HG03139 (cell line): ENCODE data around the gene RNF145.
"Not testable (repeated sequence)": the region's sequence is repeated elsewhere in the genome, so short reads cannot be mapped to it uniquely, and the experiment has no call there.

Experiments
- ATAC-seq: cut with Tn5 transposase; IDR thresholded peaks from one replicate; pipeline ENCODE4 v1.9.1; 2021; ENCODE audit not compliant: unreplicated experiment

The RNF145 gene

DNA sequence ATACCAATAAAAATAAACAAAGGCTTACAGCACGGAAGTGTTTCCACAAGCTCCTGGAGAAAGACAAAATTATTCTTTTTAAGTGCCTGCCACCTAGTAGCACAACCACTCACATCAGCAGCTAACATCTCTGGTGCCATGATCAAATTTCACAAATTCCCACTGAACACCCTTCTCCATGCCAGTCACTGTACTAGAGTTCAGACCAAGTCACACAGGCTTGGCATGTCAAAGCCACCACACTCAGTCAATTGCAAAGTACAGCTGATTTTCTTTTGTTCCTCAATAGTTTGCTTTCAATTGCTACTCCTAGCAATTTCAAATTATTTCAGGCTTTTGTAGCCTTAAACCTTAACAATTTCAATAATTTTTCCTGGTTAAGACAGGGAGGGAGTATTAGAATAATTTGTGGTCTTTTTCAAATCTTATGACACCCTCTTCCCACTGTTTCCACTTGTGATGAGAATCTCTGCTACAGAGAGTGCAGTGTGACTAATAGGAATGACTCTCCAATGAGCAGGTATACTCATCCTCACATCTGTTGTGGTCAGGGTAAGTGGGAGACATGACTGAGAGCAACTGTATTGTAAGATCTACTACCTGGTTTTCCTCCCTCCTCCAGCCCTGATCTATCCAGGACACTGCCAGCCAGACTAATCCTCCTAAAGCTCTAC is 46.2 kb downstream of the RNF145 start:
- ATAC-seq: no peak

- no peak for ATAC-seq
Measured at GRCh38 chr5:159161361-159162214, 47.8 kb downstream of the RNF145 start.

- ATAC-seq: not testable (repeated sequence)
Measured at GRCh38 chr5:159158553-159159091, 50.7 kb downstream of the RNF145 start.

- ATAC-seq: no peak
Measured at GRCh38 chr5:159157552-159157951, 51.8 kb downstream of the RNF145 start.

- no peak for ATAC-seq
Measured at GRCh38 chr5:159156426-159157238, 52.7 kb downstream of the RNF145 start.

DNA sequence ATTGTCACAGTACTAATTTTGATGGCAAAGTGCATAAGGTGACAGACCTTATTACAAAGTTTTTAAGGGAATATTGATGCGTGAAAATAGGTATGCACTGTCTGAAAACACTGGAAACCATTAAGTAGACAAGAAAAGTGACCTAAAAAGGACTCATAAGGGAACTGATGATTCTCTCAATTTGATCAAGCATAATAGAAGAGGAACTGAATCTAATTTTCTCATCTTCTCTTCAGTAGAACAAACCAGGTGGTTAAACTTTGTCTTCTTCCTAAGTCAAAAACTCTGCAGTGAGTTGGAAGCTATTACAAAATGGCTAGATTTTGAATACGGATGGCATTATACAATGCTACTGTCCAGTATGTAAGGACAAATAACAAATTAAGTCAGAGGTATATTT is 53.4 kb downstream of the RNF145 start:
- no peak for ATAC-seq

DNA sequence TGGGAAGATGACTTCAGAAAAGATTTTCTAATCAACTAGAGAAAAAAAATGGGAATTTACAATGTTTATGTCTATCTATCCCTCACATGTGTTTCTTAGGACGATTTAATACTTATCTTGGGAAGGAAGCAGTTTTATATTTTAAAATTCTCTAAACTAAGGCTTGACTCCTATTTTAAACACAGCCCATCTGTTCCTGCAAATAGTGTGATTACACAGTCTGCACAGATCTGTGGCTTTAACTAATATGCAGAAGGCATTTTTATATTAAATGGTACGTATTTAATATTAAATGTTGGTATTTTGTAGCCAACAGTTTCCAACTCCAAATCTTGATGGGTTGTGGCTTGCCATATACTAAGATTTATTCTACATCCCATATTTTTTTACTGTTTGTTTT is 56.5 kb downstream of the RNF145 start:
- ATAC-seq: no peak

DNA sequence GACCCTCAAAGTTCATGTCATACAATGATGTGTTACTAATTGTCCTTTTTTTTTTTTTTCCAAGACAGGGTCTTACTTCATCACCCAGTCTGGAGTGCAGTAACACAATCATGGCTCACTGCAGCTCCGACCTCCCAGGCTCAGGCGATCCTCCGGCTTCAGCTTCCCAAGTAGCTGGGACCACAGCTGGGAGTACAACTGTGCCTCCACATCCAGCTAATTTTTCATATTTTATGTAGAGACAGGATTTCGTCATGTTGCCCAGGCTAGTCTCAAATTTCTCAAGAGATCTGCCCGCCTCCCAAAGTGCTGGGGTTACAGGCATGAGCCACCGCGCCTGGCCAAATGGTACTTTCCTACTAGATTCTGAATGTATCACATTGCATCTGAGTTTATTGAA is 60.3 kb downstream of the RNF145 start:
- no peak for ATAC-seq

- ATAC-seq: no peak
Measured at GRCh38 chr5:159147976-159148375, 61.4 kb downstream of the RNF145 start.

DNA sequence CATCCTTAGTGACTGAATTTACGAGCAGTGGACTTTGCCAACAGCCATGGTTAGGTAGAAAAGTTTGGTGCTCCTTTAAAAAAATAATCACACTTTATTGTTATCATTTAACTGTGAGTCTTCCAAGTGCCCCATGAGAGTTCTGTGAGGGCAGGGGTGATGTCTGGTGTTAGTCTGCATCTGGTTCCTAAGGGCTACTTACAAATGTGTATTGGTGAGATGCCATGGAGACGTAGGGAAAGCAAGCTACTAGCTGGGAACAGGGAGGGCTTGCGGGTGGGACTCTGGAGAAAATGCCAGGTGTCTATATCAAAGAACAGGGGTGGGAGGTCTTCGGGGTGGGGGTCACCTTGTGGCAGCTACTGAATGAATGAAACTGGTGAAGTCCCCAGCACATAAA is 62.5 kb downstream of the RNF145 start:
- ATAC-seq: no peak

- not testable (repeated sequence) for ATAC-seq
Measured at GRCh38 chr5:159145160-159145559, 64.2 kb downstream of the RNF145 start.

DNA sequence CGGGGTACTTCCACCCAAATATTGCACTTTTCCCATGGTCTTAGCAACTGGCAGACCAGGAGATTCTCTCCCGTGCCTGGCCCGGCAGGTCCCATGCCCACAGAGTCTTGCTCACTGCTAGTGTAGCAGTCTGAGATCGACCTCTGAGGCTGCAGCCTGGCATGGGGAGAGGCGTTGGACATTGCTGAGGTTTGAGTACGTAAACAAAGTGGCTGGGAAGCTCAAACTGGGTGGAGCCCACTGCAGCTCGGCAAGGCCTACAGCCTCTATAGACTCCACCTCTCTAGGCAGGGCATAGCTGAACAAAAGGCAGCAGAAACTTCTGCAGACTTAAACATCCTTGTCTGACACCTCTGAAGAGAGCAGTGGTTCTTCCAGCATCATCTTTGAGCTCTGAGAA is 69.6 kb downstream of the RNF145 start:
- ATAC-seq: no peak

GRCh38 chr5:159135896-159136531 is 73.3 kb downstream of the RNF145 start:
- ATAC-seq: no peak

- no peak for ATAC-seq
Measured at GRCh38 chr5:159133041-159133741, 76.2 kb downstream of the RNF145 start.

DNA sequence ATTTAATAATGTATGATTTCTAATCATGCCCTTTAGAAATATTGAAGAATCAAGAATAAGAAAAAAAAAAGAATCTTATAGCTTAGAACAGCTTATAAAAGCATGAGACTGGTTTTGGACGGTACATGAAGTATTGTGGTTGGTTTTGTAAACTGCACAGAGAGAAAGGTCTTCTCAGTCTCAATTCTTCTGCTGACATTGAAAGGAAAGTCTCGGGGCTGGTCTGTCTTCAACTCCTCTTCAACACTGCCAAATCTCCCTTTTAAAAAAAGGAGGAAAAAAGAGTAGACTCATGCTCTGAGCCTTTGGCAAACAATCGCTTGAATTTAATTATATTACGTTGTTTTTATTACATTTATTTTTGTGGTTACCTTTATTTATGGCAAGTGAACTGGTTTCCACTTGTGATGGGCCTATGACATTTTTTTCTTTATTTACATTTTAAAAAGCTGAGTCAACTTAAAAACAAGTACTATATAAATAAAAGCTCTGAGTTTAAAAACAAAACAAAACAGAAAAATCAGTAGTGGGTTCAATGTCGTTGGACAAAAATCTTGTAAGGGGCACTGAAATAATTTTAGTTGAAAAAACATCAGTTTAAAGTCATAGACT is 76.8 kb downstream of the RNF145 start:
- ATAC-seq: no peak

DNA sequence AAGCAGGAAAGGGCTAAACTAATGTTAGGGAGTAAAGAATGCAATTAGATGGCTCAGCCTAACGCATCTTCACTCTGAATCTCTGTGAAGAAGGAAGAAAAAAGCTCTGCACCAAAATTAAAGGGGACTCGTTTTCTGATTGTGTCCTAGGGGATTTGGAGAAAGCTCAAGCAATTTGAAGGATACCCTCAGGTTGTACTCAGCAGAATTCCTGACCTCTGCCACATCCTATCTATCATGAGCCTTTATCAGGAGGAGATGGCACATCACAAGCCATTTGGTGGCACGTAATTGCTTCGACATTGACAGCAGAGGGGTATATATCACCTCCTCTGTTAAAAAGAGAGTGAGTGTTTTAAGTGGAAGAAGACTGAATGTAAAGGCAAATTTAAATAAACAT is 77.4 kb downstream of the RNF145 start:
- no peak for ATAC-seq

DNA sequence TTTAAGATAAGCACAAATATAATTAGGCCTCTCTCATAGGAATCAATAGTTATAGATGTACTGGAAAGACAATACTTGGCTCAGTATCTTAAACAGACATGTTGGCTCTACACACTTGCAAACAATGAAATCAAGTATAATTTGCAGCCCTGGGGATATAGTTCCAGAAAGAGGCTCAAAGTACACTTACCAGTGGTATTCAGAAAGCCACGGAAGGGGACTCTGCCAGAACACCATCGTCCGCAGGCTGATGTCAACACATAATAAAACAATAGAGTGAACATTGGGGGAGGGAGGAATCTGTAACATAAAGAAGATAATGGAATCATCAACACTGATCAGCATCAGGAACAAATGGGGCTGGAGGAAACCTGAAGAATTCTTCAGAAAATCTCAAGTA is 78.5 kb downstream of the RNF145 start:
- ATAC-seq: no peak

DNA sequence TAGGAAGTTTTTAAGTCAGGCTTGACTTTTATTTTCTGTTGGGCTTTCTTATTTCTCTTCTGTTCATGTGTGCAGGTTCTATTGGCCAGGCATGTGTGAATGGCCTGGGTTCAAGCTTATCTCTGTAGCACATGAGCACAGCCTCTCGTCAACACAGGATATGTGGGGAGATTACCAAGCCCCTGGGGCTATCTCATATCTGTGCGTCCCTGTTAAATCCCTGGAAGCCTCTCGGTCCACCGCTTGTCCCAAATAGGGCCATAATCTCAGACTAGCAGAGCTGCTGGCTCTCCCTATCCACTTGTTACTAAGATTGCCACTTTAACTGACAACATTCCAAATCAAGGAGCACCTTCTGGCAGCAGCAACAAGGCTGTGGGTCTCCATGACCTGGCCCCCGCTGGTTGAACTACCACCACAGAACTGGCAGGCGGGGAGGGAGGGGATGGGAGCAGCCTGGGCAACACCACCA is 81.2 kb downstream of the RNF145 start:
- no peak for ATAC-seq

DNA sequence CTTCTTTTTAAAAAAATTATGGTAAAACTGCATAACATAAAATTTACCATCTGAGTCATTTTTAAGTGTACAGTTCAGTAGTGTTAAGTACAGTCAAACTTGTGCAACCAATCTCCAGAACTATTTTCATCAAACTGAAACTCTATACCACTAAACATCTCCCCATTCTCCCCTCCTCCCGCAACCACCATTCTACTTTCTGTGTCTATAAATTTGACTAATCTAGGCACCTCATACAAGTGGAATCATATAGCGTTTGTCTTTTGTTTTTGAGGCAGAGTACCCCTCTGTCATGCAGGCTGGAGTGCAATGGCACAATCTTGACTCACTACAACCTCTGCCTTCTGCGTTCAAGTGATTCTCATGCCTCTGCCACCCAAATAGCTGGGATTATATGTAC is 85.7 kb downstream of the RNF145 start:
- ATAC-seq: no peak

DNA sequence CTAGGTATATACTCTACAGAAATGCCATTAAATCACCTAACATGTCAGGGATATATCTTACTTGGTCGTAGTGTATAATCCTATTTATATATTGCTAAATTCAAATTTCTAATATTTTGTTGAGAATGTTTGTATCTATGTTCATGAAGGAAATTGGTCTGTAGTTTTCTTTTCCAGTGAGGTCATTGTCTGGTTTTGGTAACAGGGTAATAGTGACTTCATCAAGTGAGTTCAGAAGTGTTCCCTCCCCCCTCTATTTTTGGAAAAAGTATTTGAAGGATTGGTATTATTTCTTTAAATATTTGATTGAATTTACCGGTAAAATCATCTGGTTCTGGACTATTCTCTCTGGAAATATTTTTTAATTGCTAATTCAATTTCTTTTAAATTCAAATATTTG is 86.2 kb downstream of the RNF145 start:
- no peak for ATAC-seq
